AG09309 (cell line): ENCODE measurements around the gene TRAT1.

Experiments
- DNase-seq: peaks from one replicate; pipeline ENCODE4 v3.0.0-alpha.2; 2010; ENCODE audit warnings: low read depth
- H3K4me3 ChIP-seq: 2 replicates; pipeline ENCODE4 v1.5.1; 2011; ENCODE audit warnings: mild to moderate bottlenecking, low read depth, low read length, moderate library complexity; ENCODE audit not compliant: control insufficient read depth
- TF ChIP-seq, protein P1 (sequence below): IDR thresholded peaks from 2 replicates; pipeline ENCODE4 v1.5.1; 2011; ENCODE audit warnings: mild to moderate bottlenecking, low read depth, low read length, inconsistent platforms; ENCODE audit not compliant: insufficient read depth, control insufficient read depth; ENCODE audit errors: missing control alignments

The TRAT1 gene, protein sequence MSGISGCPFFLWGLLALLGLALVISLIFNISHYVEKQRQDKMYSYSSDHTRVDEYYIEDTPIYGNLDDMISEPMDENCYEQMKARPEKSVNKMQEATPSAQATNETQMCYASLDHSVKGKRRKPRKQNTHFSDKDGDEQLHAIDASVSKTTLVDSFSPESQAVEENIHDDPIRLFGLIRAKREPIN

DNA sequence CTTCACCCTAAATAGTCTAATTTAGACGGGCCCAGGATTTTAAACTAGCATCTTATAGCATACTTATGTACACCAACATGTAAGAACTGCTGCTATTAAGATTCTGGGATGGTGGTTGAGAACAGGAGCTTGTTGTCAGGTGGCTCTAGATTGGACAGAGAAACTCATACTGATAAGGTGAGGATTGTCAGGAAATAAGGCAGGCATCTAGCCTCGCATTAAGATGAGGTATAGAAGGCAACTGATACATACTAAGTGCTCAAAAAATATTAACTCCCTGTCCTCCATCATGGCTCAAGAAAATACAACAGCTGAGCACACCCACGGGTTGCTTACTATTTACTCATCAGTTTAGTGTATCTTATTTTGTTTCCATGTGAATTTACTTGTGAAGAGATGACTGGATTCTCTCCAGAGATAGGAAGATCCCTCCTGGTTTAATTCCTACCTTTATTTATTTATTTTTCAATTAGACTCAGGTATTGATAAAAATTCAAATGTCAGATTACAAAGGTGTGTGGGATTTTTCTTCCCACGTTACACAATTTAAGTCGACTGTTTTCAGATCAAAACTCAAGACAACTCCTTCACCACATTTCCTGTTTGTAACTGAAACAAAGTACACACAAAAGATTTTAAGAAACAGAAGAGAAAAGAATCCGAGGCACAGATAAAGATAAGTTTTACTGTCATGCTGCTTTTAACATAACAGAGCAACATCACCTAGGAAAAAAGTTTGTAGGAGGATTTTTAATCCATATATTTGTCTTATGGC, at the start of gene TRAT1:
TRAT1 (plus strand) TSS at position 664 of the 775 bp plus-strand sequence. CDS start 142 bp downstream, outside the sequence.
- TF ChIP-seq, protein P1, sequence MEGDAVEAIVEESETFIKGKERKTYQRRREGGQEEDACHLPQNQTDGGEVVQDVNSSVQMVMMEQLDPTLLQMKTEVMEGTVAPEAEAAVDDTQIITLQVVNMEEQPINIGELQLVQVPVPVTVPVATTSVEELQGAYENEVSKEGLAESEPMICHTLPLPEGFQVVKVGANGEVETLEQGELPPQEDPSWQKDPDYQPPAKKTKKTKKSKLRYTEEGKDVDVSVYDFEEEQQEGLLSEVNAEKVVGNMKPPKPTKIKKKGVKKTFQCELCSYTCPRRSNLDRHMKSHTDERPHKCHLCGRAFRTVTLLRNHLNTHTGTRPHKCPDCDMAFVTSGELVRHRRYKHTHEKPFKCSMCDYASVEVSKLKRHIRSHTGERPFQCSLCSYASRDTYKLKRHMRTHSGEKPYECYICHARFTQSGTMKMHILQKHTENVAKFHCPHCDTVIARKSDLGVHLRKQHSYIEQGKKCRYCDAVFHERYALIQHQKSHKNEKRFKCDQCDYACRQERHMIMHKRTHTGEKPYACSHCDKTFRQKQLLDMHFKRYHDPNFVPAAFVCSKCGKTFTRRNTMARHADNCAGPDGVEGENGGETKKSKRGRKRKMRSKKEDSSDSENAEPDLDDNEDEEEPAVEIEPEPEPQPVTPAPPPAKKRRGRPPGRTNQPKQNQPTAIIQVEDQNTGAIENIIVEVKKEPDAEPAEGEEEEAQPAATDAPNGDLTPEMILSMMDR = no peak
- DNase-seq = no peak
- no peak within 1 kb of the TSS for H3K4me3 ChIP-seq

DNA sequence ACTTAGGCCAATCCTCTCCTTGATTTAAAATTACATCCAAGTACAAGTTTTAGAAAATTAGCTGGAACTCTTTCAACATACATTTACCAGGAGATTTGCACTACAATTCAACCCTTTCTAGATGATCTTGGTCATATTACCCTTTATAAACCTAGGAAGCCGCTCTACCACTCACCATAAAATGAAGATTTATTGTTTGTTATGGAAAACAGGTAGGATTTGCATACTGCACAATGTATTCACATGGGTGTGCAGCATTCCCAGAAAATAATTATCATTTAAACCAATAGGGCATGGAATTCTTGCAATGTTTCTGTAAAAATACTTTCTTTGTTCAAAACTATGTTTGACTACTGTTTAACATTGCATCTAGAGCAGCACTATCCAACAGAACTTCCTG, 46.9 kb upstream of the TRAT1 start:
- H3K4me3 ChIP-seq = no peak overlapping the region
- no peak for DNase-seq
- TF ChIP-seq, protein P1 = no peak

DNA sequence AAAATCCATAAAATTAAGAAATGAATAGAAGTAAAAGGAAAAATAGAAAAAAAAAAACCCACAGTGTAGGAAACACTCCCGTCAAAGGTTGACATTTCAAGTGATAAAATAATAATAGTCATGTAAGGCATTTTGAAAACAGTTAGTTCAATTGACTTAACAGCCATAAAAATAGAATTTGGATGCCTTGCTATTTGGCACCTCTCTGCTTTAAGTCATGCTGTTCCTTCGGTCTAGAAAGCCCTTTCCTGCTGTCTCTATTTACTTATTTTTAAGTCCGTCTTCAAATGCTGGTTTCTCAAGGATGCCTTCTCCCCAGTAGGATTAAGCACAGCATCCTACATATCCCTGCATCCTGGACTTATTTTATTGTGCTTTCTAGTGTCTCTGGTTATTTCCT, 43.1 kb upstream of the TRAT1 start:
- DNase-seq = no peak
- no peak overlapping the region for H3K4me3 ChIP-seq
- TF ChIP-seq, protein P1 = no peak

DNA sequence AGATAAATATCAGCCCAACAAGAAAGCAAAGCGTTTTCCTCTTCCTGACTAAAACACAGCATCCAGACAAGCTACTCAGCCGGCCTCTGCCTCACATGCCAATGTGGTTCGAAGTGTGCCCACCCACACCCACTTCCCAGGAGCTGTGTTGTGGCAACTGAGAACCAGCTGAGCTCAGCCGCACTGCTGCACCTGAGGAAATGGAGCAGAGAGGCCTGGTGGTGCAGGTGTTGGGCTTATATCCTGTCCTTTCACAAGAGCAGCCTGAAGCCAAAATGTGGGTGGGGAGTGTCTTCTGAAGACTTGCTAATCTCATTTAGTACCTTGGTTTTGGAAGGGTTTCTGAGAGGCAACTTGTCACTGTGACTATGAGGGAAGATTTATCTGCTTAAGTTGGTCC, 42.4 kb upstream of the TRAT1 start:
- no peak for DNase-seq
- no peak overlapping the region for H3K4me3 ChIP-seq
- TF ChIP-seq, protein P1 = no peak

DNA sequence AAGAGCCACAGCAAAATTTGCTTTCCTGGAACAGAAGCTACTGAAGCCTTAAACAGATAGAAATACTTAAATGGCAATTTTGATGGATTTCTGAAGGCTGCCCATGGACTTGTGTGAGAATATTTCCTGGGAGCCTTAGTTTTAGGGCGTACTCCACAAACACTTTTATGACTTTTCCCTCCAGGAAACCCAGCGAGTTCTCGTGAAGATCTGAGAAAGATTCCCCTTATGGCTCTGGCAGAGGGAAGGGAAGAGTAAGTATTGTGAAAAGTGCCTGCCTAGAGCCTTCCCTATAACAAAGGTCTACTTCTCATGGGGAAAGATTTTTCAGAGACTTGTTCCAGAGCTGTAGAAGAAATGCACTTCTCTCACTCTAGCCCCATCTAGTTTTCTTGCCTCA, 31.1 kb upstream of the TRAT1 start:
- TF ChIP-seq, protein P1 = no peak
- DNase-seq = no peak
- H3K4me3 ChIP-seq = no peak overlapping the region

DNA sequence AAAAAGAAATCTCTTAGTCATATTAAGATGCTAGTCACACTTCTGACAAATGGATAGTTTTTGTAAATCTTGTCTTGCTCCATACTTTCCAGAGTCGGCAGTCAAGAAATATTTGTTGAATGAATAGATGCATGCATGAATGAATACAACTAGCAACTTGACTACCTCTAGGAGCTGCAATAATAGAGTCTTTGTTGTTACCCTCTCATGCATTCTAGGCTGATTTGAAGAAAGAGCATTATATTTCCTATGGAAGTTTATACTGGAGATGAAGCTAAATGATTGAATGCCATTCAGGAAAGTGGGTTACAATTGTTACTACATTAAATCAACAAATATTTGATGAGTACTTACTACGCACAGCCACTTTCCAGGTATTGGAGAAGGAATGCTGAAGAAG, 18.1 kb upstream of the TRAT1 start:
- no peak overlapping the region for H3K4me3 ChIP-seq
- no peak for DNase-seq
- TF ChIP-seq, protein P1 = no peak

DNA sequence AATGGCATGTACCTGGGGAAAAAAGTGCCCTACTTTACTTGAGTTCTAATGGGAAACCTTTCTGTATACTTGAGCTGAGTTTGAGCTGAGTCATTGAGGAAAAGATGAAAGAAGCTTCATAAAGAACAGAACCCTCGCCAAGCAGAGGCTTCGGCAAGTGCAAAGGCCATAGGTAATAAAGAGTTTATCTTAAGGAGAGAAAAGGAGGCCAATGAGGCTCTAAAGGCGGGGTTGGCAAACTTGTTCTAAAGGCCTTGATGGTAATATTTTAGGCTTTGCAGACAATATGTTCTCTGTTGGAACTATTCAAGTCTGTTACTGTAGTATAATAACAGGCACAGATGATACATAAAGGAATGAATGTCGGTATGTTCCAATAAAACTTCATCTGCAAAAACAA, 17.6 kb upstream of the TRAT1 start:
- TF ChIP-seq, protein P1 = no peak
- no peak overlapping the region for H3K4me3 ChIP-seq
- no peak for DNase-seq
